Articular chondrocyte of knee joint (primary cell): Measurements from ENCODE around the gene SIGLEC11. TPM values are rescaled to one million over a fixed set of nuclear protein-coding genes. Genes with fewer than 3 reads are reported as not detected.

Experiments used
- total RNA-seq: library from RNA; depleted of rRNA; stranded (reverse); fragments of >200 nt; gene quantifications from 2 replicates; pipeline ENCODE4 v1.2.3, GENCODE V29; 2012

SIGLEC11 gene
- total RNA-seq, result not detected in 2 replicates

GRCh38 chr19:49960980-49961379 lies at the start of gene SIGLEC11:
TSS of gene SIGLEC11 (minus strand) at chr19:49961172. CDS start at chr19:49961081, 91 bp downstream.

GRCh38 chr19:49929121-49929610 lies 31.8 kb downstream of the SIGLEC11 start, which contains the start of the genes ATF5 and NUP62:
TSS of gene ATF5 (plus strand) at chr19:49929205. CDS start at chr19:49930851, 1,646 bp downstream.
TSS of gene NUP62 (minus strand) at chr19:49929504. CDS start at chr19:49909807, 19,697 bp downstream.

Other genes starting within 250 kb of the SIGLEC11 start
- 0.13 and 0.32 TPM in 2 replicates for gene TSKS, start 197.9 kb downstream of the SIGLEC11 start, total RNA-seq
- gene AP2A1, start 194.2 kb downstream of the SIGLEC11 start, total RNA-seq, result 91.9 and 94.0 TPM in 2 replicates
- 11.8 and 15.2 TPM in 2 replicates for gene FUZ, start 147.9 kb downstream of the SIGLEC11 start, total RNA-seq
- gene MED25, start 142.9 kb downstream of the SIGLEC11 start, total RNA-seq, result 18.8 and 21.6 TPM in 2 replicates
- 37.2 and 42.2 TPM in 2 replicates for gene PTOV1, start 110.0 kb downstream of the SIGLEC11 start, total RNA-seq
- 28.5 and 32.5 TPM in 2 replicates for gene PNKP, start 93.6 kb downstream of the SIGLEC11 start, total RNA-seq
- 10.9 and 14.0 TPM in 2 replicates for gene AKT1S1, start 83.8 kb downstream of the SIGLEC11 start, total RNA-seq
- 10.6 and 14.2 TPM in 2 replicates for gene TBC1D17, start 83.5 kb downstream of the SIGLEC11 start, total RNA-seq
- gene IL4I1, start 64.3 kb downstream of the SIGLEC11 start, total RNA-seq, result 0.65 and 1.6 TPM in 2 replicates
- 9.1 and 11.5 TPM in 2 replicates for gene ATF5, start 32.0 kb downstream of the SIGLEC11 start, total RNA-seq
- gene NUP62, start 31.7 kb downstream of the SIGLEC11 start, total RNA-seq, result 27.8 and 28.0 TPM in 2 replicates
- 23.8 and 23.9 TPM in 2 replicates for gene VRK3, start 64.2 kb upstream of the SIGLEC11 start, total RNA-seq
- gene ZNF473, start 64.8 kb upstream of the SIGLEC11 start, total RNA-seq, result 8.6 and 9.0 TPM in 2 replicates
- not detected in 2 replicates for gene IZUMO2, start 202.1 kb upstream of the SIGLEC11 start, total RNA-seq
- gene MYH14, start 242.4 kb upstream of the SIGLEC11 start, total RNA-seq, result 0.32 and 0.65 TPM in 2 replicates